ENCODE data around the gene OVOL2.
A peak's percentile ranks its signal among the peaks of the same experiment; 100 is the strongest.
"Not testable (repeated sequence)": the region's sequence is repeated elsewhere in the genome, so short reads cannot be mapped to it uniquely, and the experiment has no call there.

Gene OVOL2

DNA sequence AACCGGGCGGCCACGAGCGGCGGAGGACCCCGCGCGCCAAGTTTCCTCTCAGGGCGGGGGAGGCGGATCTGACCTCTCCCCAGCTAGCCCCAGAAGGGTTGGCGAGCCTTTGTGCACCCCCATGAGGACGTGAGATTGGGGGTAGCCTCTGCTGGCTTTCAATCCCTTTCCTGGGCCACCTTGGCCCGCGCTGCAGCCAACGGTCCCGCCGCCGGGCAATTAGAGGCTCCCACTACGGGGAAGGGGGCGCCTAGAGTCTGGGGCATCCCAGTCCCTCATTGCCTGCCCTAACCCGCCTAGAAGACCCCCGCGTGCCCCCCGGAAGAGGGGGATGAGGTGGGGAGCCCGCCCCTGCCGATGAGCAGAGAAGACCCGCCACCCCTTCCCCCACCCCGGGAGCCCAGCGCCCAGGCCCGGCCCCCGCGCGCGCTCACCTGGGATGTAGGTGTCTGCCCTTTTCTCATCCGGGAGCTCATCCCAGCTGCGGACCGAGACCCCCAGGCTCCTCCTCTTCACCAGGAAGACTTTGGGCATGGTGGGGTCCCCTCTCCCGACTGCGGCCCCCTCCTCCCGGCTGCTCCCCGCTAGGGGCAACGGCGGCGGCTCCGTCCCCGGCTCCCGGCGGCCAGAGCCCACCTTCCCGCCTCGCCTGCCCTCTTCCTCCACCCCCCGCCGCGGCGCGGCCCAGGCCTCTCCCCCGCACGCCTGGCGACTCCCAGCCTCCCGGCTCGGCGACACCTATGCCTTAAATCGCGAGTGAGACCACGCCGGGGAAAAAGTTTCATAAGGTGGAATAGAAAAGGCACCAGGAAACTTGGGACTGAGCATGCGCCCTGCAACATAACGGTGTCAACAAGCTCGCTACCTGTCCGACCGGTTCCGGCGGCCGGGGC is at the start of gene OVOL2:
Gene OVOL2, minus strand, starts transcription at position 816 of the 893 bp plus-strand sequence. Its CDS starts 282 bp downstream, at position 534.
- DNase-seq: peak; percentile 58

DNA sequence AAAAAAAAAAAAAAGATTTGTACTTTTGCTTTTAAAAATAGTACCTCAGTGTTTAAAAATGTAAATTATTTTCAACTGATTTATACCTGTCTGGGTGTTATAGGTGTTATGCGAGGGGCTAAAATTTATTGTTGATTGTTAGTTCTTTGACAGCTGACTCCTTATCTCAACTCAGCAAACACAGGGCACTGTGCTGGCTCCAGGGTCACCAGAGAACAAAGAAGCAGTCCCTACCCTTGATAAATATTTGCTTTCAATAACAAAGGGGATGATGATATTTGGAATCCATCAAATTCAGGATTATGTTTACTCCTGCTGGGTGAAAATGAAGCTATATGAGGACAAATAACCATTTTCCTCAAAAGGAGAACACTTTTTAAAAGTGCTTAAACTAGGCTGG is 45.8 kb upstream of the OVOL2 start:
- no peak for DNase-seq

DNA sequence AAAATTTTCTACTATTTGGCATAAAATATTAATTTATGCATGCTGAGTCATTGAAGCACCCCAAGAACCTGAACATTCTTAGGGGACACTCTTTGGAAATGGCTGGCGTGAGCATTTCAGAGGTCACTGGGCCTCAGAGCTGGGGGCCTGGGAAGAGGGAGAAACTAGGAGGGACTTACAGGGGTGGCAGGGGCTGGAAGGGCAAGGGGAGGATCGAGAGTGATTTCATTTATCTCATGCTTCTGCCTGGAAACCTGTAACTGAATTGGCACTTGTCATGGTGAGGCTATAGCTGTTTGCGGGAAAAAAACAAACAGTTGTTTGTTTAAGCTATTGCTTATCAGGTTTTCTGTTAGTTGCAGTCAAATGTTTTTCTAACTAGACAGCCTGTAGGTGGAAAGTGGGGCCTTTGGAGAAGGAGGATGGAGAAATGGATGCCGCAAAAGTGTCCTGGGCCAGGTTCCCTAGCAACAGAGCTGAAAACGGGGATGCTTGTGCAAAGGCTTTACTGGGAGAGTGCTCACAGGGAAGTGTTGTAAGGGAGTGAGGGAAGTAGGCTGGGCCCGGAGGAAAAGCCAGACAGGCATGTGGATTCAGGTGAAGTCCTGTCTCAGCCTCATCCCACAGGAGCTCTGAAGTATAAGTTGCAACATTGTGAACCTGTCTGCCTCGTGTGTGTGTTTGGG is 43.6 kb upstream of the OVOL2 start:
- DNase-seq: no peak

- not testable (repeated sequence) for DNase-seq
Measured at GRCh38 chr20:18100569-18100968, 42.9 kb upstream of the OVOL2 start.

DNA sequence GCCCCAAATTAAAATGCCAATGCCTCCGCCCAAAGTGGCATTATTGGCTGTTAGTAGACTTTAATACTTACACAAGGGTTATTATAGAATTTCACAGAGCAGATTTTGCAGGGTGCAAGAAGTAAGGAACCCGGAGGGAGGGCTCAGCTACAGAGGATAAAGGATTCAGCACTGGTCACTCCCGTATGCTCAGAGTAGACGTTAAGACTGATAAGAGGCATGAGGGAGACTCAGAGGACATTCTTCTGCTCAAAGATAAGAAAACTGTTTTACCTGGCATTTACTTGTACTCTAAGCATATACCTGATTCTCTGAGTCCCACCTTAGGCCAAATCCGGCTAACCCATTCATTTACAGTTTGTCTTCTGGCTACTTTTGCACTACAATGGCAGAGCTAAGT is 36.5 kb upstream of the OVOL2 start:
- no peak for DNase-seq

DNA sequence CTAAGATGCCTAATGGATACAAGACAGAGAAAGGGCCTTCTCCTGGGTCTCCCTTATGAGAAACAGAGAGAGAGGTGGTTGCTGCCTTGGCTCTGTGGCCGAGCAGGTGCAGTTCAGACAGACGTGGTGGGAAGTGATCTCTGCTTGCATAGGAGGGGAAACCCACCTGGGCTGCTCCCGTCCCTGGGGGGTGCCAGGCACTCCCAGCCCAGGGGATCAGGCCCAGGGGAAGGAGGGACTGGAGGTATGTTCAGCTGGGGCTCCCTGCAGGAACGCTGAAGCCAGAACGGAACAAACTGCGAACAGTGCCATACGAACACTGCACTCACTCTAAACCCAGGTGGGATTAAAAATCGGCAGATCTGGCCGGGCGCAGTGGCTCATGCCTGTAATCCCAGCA is 35.7 kb upstream of the OVOL2 start:
- no peak for DNase-seq

- no peak for DNase-seq
Measured at GRCh38 chr20:18092890-18093289, 35.2 kb upstream of the OVOL2 start.

GRCh38 chr20:18091623-18092022 is 33.9 kb upstream of the OVOL2 start:
- DNase-seq: no peak

GRCh38 chr20:18090477-18090876 is 32.8 kb upstream of the OVOL2 start:
- DNase-seq: no peak

GRCh38 chr20:18090044-18090443 is 32.3 kb upstream of the OVOL2 start:
- no peak for DNase-seq

GRCh38 chr20:18088841-18089240 is 31.1 kb upstream of the OVOL2 start:
- DNase-seq: not testable (repeated sequence)

DNA sequence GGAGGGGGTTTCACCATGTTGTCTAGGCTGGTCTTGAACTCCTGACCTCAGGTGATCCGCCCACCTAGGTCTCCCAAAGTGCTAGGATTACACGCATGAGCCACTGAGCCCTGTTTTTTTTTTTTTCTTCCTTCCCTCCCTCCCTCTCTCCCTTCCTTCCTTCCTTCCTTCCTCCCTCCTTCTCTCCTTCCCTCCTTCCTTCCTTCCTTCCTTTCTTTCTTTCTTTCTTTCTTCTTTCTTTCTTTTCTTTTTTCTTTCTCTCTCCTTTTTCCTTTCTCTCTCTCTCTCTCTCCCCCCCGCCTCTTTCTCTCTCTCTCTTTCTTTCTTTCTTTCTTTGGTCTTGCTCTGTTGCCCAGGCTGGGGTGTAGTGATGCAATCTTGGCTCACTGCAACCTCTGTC is 30.6 kb upstream of the OVOL2 start:
- not testable (repeated sequence) for DNase-seq

- DNase-seq: no peak
Measured at GRCh38 chr20:18087054-18087453, 29.3 kb upstream of the OVOL2 start.

DNA sequence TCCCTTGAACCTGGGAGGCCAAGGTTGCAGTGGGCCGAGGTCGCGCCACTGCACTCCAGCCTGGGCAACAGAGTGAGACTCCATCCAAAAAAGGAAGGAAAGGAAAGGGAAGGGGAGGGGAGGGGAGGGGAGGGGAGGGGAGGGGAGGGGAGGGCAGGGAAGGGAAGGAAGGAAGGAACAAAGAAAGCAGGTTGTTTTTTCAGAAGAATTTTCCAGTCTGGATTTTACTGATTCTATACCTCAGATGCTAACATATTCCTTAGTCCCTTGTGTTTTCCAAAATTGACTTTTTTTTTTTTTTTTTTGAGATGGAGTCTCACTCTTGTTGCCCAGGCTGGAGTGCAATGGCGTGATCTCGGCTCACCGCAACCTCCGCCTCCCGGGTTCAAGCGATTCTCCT is 23.1 kb upstream of the OVOL2 start:
- not testable (repeated sequence) for DNase-seq

GRCh38 chr20:18079756-18080353 is 22.1 kb upstream of the OVOL2 start:
- DNase-seq: no peak

DNA sequence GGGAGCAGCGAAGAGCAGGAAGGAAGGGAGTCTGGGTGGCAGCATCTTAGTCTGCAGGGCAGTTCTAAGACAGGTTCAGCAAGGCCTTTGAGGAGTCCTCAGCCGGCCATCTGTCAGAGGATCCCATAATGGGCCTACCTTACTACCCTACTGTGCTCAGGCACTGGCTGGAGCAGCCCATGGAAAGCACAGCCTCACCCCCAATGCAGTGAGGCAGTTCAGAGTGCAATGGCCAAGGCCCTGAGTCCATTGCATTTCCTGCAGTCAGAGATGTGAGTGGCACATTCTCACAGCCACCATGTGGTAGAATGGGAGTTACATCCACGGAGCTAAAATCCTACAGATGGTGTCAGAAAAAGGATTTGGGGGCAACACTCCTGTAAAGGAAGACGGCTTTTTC is 19.4 kb upstream of the OVOL2 start:
- no peak for DNase-seq

- no peak for DNase-seq
Measured at GRCh38 chr20:18072532-18072931, 14.8 kb upstream of the OVOL2 start.

DNA sequence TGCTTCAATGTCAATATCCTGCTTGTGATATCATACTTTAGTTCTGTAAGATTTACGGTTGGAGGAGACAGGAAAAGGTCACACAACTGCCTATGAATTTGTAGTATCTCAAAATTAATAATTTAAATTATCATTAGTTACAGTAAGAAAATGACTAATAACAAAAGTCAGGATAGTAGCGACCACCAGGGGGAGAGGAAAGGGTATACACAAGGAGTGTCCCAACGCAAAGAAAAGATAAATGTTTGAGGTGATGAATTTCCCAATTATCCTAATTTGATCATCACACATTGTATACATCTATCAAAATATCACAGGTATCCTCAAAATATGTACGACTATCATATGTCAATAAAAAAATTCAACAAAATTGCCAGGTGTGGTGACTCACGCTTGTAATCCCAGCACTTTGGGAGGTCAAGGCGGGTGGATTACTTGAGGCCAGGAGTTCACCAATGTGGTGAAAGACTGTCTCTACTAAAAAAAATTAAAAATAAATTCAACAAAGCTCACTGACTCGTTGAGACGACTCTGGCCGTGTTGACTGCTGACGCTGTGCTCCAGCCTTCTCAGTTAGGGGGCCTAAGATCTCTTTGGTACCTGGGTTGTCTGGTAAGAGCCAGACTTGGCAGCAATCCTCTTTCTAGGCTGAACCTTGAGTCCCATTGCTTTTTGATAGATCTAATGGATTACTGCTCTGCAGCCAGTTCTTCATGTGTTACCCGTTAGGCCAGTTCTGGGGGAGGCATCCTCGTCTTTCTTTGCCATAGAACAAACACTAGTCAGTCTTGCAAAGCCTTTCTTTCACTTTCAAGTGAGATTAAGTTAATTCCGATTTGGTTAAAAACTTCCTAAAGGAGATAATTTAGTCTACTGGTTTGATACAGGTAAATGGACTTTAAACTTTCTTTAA is 9.0 kb upstream of the OVOL2 start:
- DNase-seq: no peak

DNA sequence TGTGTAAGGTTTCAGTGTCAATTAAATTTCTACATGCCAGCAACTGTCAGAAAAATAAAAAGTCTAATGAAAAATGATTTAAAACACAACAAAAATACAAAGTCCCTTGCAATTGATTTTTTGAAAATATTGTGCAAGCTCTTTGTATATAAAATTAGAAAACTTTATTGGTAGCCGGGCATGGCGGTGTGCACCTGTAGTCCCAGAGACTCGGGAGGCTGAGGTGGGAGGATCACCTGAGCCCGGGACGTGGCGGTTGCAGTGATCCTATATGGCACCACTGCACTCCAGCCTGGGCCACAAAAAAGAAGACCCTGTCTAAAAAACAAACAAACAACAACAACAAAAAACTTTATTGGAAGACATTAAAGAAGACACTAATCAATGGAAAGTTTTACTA is 6.0 kb upstream of the OVOL2 start:
- no peak for DNase-seq

DNA sequence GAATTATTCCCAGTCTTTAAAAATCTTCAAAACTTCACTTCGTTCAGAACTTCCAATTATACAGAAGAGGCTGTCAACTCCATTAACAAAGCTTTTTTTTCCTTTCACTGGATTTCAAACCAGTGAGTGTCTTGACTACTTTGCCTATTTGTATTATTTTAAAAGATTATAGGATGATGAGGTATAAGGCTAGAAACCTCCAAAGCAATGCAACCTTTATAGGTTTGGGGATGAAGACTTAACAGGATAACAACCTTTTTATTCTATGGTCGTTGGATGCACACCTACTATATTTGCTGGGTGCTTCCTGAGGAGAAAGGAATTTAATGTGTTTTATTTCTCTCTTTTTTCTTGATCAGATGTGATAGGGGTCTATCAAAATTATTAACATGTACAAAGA is 1.9 kb upstream of the OVOL2 start:
- no peak for DNase-seq

DNA sequence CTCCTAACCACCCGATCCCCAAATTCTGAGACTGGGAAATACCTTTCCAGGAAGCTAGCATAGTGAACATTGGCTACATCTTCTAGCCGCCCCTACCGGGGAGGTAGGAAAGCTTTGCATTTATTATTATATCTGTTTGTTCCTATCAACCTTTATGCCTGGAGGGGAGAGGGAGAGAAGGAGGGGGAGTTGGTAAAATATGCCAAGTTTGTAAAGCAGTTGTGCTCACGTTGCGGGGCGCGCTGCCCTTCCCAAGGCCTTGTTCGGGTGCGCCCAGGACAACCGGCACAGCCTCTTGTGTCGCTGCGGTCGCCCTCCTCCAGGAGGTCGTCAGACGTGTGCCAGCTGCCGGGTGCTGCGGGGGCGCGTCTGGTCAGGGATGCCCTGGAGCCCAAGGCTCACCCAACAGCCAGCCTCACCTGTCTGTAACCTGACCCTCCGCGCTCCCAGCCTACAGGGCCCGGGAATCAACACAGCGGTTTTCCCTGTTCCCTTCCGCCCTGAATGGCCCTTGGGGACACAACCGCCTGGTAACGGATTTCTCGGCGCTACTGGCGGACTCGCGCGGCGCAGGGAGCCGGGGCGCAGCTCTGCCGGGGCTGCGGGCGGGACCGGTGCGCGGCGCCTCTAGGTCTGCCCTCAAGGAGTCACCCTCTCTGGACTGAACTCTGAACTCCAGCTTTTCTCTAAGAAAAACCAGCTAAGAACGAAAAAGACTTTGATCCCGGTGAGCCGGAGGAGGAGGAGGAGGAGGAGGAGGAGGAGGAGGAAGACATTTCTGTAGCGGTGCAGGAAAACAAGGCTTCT is 1.1 kb upstream of the OVOL2 start:
- no peak for DNase-seq

GRCh38 chr20:18057994-18058349 is 256 bp upstream of the OVOL2 start:
- DNase-seq: no peak
